ENCODE results near the gene CADM2. TPM values are rescaled to one million over a fixed set of nuclear protein-coding genes. Genes with fewer than 3 reads are reported as not detected.

CADM2 gene
- total and polyA plus RNA-seq, 2 experiments from 2014 or later: 0.15 to 0.40 TPM

- H3K27ac ChIP-seq: no peak overlapping the region
- H3K4me3 ChIP-seq: no peak overlapping the region
- H3K4me1 ChIP-seq (ENCODE audit: low read depth): no peaks in the 10 kb centered on the region
- no peaks in the 10 kb centered on the region for H3K9me3 ChIP-seq (ENCODE audit: low read depth)
- no peak for TF ChIP-seq CTCF (IDR thresholded peaks at IDR 0.05; ENCODE audit: low read depth, low read length)
- H3K36me3 ChIP-seq: no peaks in the 10 kb centered on the region
- no peak for DNase-seq (ENCODE audit: low read depth in 1 of 2, low spot score in 1 of 2)
- H3K27me3 ChIP-seq: no peaks in the 10 kb centered on the region
Observed at GRCh38 chr3:85387913-85388505, 429.2 kb downstream of the CADM2 start.

GRCh38 chr3:85394424-85394823, 435.6 kb downstream of the CADM2 start:
- Histone ChIP-seq H3K4me3 (no peak overlapping the region), H3K27me3 (no peaks in the 10 kb centered on the region), H3K4me1 (ENCODE audit: low read depth) (no peaks in the 10 kb centered on the region)

GRCh38 chr3:85397434-85397833, 438.6 kb downstream of the CADM2 start:
- no peak for TF ChIP-seq CTCF (IDR thresholded peaks at IDR 0.05; ENCODE audit: low read depth, low read length)
- no peaks in the 10 kb centered on the region for H3K27me3 ChIP-seq
- no peak overlapping the region for H3K27ac ChIP-seq

More at GRCh38 chr3:85394424-85394823, 435.6 kb downstream of the CADM2 start:
- Histone ChIP-seq H3K36me3 (no peaks in the 10 kb centered on the region), H3K9me3 (ENCODE audit: low read depth) (no peaks in the 10 kb centered on the region), H3K27ac (no peak overlapping the region)
- DNase-seq (ENCODE audit: low read depth in 1 of 2, low spot score in 1 of 2): no peak
- TF ChIP-seq CTCF (IDR thresholded peaks at IDR 0.05; ENCODE audit: low read depth, low read length): no peak

GRCh38 chr3:85426121-85426520, 467.3 kb downstream of the CADM2 start:
- DNase-seq (ENCODE audit: low read depth in 1 of 2, low spot score in 1 of 2): no peak
- no peaks in the 10 kb centered on the region for H3K9me3 ChIP-seq (ENCODE audit: low read depth)
- no peak for TF ChIP-seq CTCF (IDR thresholded peaks at IDR 0.05; ENCODE audit: low read depth, low read length)

More at GRCh38 chr3:85397434-85397833, 438.6 kb downstream of the CADM2 start:
- H3K9me3 ChIP-seq (ENCODE audit: low read depth): no peaks in the 10 kb centered on the region
- no peak overlapping the region for H3K4me3 ChIP-seq
- no peaks in the 10 kb centered on the region for H3K4me1 ChIP-seq (ENCODE audit: low read depth)
- no peak for DNase-seq (ENCODE audit: low read depth in 1 of 2, low spot score in 1 of 2)
- H3K36me3 ChIP-seq: no peaks in the 10 kb centered on the region

GRCh38 chr3:85427467-85427866, 468.7 kb downstream of the CADM2 start:
- no peak for DNase-seq (ENCODE audit: low read depth in 1 of 2, low spot score in 1 of 2)
- Histone ChIP-seq H3K4me3 (no peak overlapping the region), H3K27ac (no peak overlapping the region), H3K27me3 (no peaks in the 10 kb centered on the region), H3K36me3 (no peaks in the 10 kb centered on the region), H3K4me1 (ENCODE audit: low read depth) (no peaks in the 10 kb centered on the region), H3K9me3 (ENCODE audit: low read depth) (no peaks in the 10 kb centered on the region)
- no peak for TF ChIP-seq CTCF (IDR thresholded peaks at IDR 0.05; ENCODE audit: low read depth, low read length)

More at GRCh38 chr3:85426121-85426520, 467.3 kb downstream of the CADM2 start:
- Histone ChIP-seq H3K27ac (no peak overlapping the region), H3K36me3 (no peaks in the 10 kb centered on the region), H3K27me3 (no peaks in the 10 kb centered on the region), H3K4me3 (no peak overlapping the region), H3K4me1 (ENCODE audit: low read depth) (no peaks in the 10 kb centered on the region)
